OCI-LY1 (cell line): Measurements from ENCODE around the gene MARF1.
"Not testable (repeated sequence)": the region's sequence is repeated elsewhere in the genome, so short reads cannot be mapped to it uniquely, and the experiment has no call there.

Experiments
- H2AFZ ChIP-seq: fragments of 200-600 bp; sonication (generic), shearing (Covaris generic); 2 replicates; pipeline ENCODE4 v1.6.0; 2014; ENCODE audit warnings: antibody characterized with exemption, mild to moderate bottlenecking, low read length
- H3F3A ChIP-seq: fragments of 200-600 bp; sonication (generic), shearing (Covaris generic); 2 replicates; pipeline ENCODE4 v1.6.0; 2014; ENCODE audit warnings: mild to moderate bottlenecking, antibody characterized with exemption, low read length, moderate library complexity; ENCODE audit not compliant: insufficient read depth
- H3K27ac ChIP-seq: fragments of 200-600 bp; sonication (generic); 2 replicates; pipeline ENCODE4 v1.5.1; 2014; ENCODE audit warnings: low read length, mixed run types, mild to moderate bottlenecking, low read depth; ENCODE audit not compliant: poor library complexity, severe bottlenecking
- H3K27me3 ChIP-seq: fragments of 200-600 bp; sonication (generic); 2 replicates; pipeline ENCODE4 v1.6.0; 2014; ENCODE audit warnings: antibody characterized with exemption, mild to moderate bottlenecking, low read length, moderate library complexity; ENCODE audit not compliant: insufficient read depth
- H3K36me3 ChIP-seq: fragments of 200-600 bp; sonication (generic); 2 replicates; pipeline ENCODE4 v1.6.1; 2014; ENCODE audit warnings: mild to moderate bottlenecking, antibody characterized with exemption, low read length, moderate library complexity, mixed read lengths; ENCODE audit not compliant: insufficient read depth
- H3K4me1 ChIP-seq: fragments of 200-600 bp; sonication (generic); 2 replicates; pipeline ENCODE4 v1.5.1; 2014; ENCODE audit warnings: mild to moderate bottlenecking, low read length, moderate library complexity; ENCODE audit not compliant: insufficient read depth, severe bottlenecking
- H3K4me2 ChIP-seq: fragments of 200-600 bp; sonication (generic), shearing (Covaris generic); 2 replicates; pipeline ENCODE4 v1.6.1; 2014; ENCODE audit warnings: low read length
- H3K4me3 ChIP-seq: fragments of 200-600 bp; sonication (generic); 2 replicates; pipeline ENCODE4 v1.5.1; 2014; ENCODE audit warnings: low read length, low read depth, mild to moderate bottlenecking, mixed read lengths; ENCODE audit not compliant: poor library complexity, severe bottlenecking
- H3K79me2 ChIP-seq: fragments of 200-600 bp; shearing (Covaris generic); 2 replicates; pipeline ENCODE4 v1.6.1; 2016; ENCODE audit warnings: mixed run types, low read length, mixed read lengths; ENCODE audit not compliant: insufficient read depth
- H3K9ac ChIP-seq: fragments of 200-600 bp; sonication (generic), shearing (Covaris generic); 2 replicates; pipeline ENCODE4 v1.6.1; 2014; ENCODE audit warnings: mild to moderate bottlenecking, low read length, mixed read lengths
- H3K9me2 ChIP-seq: fragments of 200-600 bp; sonication (generic), shearing (Covaris generic); 2 replicates; pipeline ENCODE4 v1.6.1; 2014; ENCODE audit warnings: low read depth, mild to moderate bottlenecking, low read length, mixed read lengths
- H3K9me3 ChIP-seq: fragments of 200-600 bp; shearing (Covaris generic); 2 replicates; pipeline ENCODE4 v1.6.1; 2014; ENCODE audit warnings: low read length, mixed read lengths
- H4K20me1 ChIP-seq: fragments of 200-600 bp; sonication (generic), shearing (Covaris generic); 2 replicates; pipeline ENCODE4 v1.6.0; 2016; ENCODE audit warnings: mild to moderate bottlenecking, low read length; ENCODE audit not compliant: insufficient read depth
- EZH2 ChIP-seq: fragments of 200-600 bp; sonication (generic), shearing (Covaris generic); IDR thresholded peaks from 2 replicates; pipeline ENCODE4 v1.8.0; 2017; ENCODE audit warnings: borderline replicate concordance, mixed run types, mild to moderate bottlenecking, antibody characterized with exemption, low read length, moderate library complexity, mixed read lengths
- TF ChIP-seq, protein P1 (sequence below): fragments of 200-600 bp; sonication (generic), shearing (Covaris generic); IDR thresholded peaks from 2 replicates; pipeline ENCODE4 v1.5.1; 2017; ENCODE audit warnings: mild to moderate bottlenecking, antibody characterized with exemption, low read length, moderate library complexity, mixed read lengths

MARF1 gene

DNA sequence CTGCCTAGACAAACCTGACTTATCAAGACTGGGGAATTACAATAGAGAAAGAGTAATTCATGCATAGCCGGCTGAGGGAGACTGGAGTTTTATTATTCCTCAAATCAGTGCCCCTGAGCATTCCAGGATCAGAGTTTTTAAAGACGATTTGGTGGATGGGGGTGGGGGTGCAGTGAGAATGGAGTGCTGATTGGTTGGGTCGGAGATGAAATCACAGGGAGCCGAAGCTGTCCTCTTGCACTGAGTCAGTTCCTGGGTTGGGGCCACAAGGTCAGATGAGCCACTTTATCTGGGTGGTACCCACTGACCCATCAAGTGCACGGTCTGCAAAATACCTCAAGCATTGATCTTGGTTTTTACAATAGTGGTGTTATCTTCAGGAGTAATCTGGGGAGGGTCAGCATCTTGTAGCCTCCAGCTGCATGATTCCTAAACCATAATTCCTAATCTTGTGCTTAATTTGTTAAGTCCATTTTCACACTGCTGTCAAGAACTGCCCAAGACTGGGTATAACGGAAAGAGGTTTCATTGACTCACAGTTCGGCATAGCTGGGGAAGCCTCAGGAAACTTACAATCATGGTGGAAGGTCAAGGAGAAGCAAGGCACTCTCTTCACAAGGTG is 69.6 kb downstream of the MARF1 start:
- Histone ChIP-seq H3K79me2 (no peaks in the 10 kb centered on the region), H3K27ac (no peak overlapping the region), H3K27me3 (peaks cover 5% of the 10 kb centered on the region), H3K4me2 (no peak overlapping the region), H2AFZ (no peak overlapping the region), H3K9me3 (no peaks in the 10 kb centered on the region), H3K4me1 (no peaks in the 10 kb centered on the region), H3F3A (no peaks in the 10 kb centered on the region), H3K4me3 (no peak overlapping the region), H3K9ac (no peak overlapping the region), H3K9me2 (no peaks in the 10 kb centered on the region), H3K36me3 (no peaks in the 10 kb centered on the region; the same call in 1 of the 2 replicates), H4K20me1 (no peaks in the 10 kb centered on the region)
- no peak for TF ChIP-seq EZH2

DNA sequence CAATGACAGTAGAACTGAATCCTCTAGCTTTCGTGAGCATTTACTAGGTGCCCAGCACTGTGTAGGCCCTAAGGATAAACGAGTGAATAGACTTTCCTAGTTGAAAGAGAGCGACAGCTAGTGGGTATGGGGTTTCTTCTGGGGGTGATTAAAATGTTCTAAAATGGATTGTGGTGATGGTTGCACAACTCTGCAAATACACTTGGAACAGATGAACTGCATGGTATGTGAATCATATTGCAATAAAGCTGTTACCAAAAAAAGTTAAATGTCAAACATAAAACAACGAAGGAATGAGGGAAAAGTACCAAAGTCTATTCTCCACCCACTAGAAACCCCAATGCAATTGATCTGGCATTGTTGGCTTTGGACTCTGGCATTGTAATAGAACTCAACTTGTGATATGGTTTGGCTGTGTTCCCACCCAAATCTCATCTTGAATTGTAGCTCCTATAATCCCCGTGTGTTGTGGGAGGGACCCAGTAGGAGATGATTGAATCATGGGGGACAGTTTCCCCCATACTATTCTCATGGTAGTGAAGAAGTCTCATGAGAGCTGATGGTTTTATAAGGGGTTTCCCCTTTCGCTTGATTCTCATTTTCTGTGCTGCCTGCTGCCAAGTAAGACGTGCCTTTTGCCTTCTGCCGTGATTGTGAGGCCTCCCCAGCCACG is 70.5 kb downstream of the MARF1 start:
- H2AFZ ChIP-seq = no peak overlapping the region
- no peak overlapping the region for H3K27ac ChIP-seq
- peaks cover 5% of the 10 kb centered on the region for H3K27me3 ChIP-seq
- H3K4me2 ChIP-seq = no peak overlapping the region
- TF ChIP-seq, protein P1, sequence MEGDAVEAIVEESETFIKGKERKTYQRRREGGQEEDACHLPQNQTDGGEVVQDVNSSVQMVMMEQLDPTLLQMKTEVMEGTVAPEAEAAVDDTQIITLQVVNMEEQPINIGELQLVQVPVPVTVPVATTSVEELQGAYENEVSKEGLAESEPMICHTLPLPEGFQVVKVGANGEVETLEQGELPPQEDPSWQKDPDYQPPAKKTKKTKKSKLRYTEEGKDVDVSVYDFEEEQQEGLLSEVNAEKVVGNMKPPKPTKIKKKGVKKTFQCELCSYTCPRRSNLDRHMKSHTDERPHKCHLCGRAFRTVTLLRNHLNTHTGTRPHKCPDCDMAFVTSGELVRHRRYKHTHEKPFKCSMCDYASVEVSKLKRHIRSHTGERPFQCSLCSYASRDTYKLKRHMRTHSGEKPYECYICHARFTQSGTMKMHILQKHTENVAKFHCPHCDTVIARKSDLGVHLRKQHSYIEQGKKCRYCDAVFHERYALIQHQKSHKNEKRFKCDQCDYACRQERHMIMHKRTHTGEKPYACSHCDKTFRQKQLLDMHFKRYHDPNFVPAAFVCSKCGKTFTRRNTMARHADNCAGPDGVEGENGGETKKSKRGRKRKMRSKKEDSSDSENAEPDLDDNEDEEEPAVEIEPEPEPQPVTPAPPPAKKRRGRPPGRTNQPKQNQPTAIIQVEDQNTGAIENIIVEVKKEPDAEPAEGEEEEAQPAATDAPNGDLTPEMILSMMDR = no peak
- TF ChIP-seq EZH2 = no peak
- H3K79me2 ChIP-seq = no peaks in the 10 kb centered on the region
- H3F3A ChIP-seq = no peaks in the 10 kb centered on the region
- no peak overlapping the region for H3K4me3 ChIP-seq
- no peaks in the 10 kb centered on the region for H3K9me2 ChIP-seq
- no peaks in the 10 kb centered on the region; the same call in 1 of the 2 replicates for H3K36me3 ChIP-seq
- no peaks in the 10 kb centered on the region for H4K20me1 ChIP-seq
- no peak overlapping the region for H3K9ac ChIP-seq
- H3K9me3 ChIP-seq = no peaks in the 10 kb centered on the region
- H3K4me1 ChIP-seq = no peaks in the 10 kb centered on the region

DNA sequence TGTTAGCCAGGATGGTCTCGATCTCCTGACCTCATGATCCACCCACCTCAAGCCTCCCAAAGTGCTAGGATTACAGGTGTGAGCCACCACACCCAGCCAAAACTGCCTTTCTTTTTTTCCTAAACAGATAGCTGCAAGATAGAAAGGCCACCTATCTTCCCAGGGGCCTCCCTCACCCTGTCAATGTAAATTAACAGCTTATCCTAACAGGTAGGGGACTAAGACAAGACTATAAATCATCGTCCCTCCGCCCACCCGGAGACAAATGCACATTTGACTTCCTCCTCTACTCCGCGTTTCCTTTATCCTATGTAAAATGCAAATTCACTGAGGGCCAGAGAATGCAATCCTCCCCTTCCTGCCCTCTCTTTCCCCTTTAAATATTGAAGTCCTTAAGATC is 71.4 kb downstream of the MARF1 start:
- no peak for TF ChIP-seq EZH2
- TF ChIP-seq, protein P1 = no peak
- Histone ChIP-seq H3K79me2 (no peaks in the 10 kb centered on the region), H3K9me3 (no peaks in the 10 kb centered on the region), H3K9ac (no peak overlapping the region), H2AFZ (no peak overlapping the region), H3K27ac (no peak overlapping the region), H4K20me1 (no peaks in the 10 kb centered on the region), H3K4me1 (no peaks in the 10 kb centered on the region), H3K4me3 (no peak overlapping the region), H3F3A (no peaks in the 10 kb centered on the region), H3K4me2 (no peak overlapping the region), H3K27me3 (peaks cover 5% of the 10 kb centered on the region), H3K9me2 (no peaks in the 10 kb centered on the region), H3K36me3 (no peaks in the 10 kb centered on the region)

DNA sequence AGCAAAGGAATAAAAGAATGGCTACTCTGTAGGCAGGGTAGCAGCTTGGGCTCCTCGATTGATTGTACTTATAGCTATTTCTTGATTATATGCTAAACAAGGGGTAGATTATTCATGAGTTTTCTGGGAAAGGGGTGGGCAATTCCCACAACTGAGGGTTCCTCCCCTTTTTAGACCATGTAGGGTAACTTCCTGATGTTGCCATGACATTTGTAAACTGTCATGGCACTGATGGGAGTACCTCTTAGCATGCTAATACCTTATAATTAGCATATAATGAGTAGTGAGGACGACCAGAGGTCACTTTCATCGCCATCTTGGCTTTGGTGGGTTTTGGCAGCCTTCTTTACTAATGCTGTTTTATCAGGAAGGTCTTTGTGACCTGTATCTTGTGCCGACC is 72.3 kb downstream of the MARF1 start:
- not testable (repeated sequence) for H3K79me2 ChIP-seq, H4K20me1 ChIP-seq, H3K4me2 ChIP-seq, H2AFZ ChIP-seq, H3K4me1 ChIP-seq, H3K9ac ChIP-seq, H3K36me3 ChIP-seq, H3K9me2 ChIP-seq, H3K9me3 ChIP-seq, H3K27ac ChIP-seq, H3F3A ChIP-seq, H3K4me3 ChIP-seq, H3K27me3 ChIP-seq
